Hepatocyte (in vitro differentiated cells): ENCODE results near the gene FMN1. TPM values are rescaled to one million over a fixed set of nuclear protein-coding genes. Genes with fewer than 3 reads are reported as not detected.

Experiments
- DNase-seq: peaks from one replicate; pipeline ENCODE4 v3.0.0-alpha.2; 2016; ENCODE audit warnings: low spot score
- H2AFZ ChIP-seq: fragments of 200-600 bp; sonication (generic); 2 replicates; pipeline ENCODE4 v1.6.0; 2016; ENCODE audit warnings: antibody characterized with exemption, mild to moderate bottlenecking
- H3K27ac ChIP-seq: fragments of 200-600 bp; sonication (generic); 2 replicates; pipeline ENCODE4 v1.5.1; 2016; ENCODE audit warnings: mild to moderate bottlenecking
- H3K27me3 ChIP-seq: fragments of 200-600 bp; sonication (generic); 2 replicates; pipeline ENCODE4 v1.6.1; 2016
- H3K36me3 ChIP-seq: fragments of 200-600 bp; sonication (generic); replicated peaks from 2 replicates; pipeline ENCODE4 v1.5.1; 2016; ENCODE audit warnings: low read depth; ENCODE audit not compliant: insufficient read depth
- H3K4me1 ChIP-seq: fragments of 200-600 bp; sonication (generic); 2 replicates; pipeline ENCODE4 v1.5.1; 2016; ENCODE audit warnings: mild to moderate bottlenecking, moderate library complexity; ENCODE audit not compliant: insufficient read depth
- H3K4me2 ChIP-seq: fragments of 200-600 bp; sonication (generic); 2 replicates; pipeline ENCODE4 v1.6.0; 2016
- H3K4me3 ChIP-seq: fragments of 200-600 bp; sonication (generic); 2 replicates; pipeline ENCODE4 v1.5.1; 2016; ENCODE audit warnings: mild to moderate bottlenecking
- H3K79me2 ChIP-seq: fragments of 200-600 bp; sonication (generic); 2 replicates; pipeline ENCODE4 v1.6.0; 2017; ENCODE audit warnings: mild to moderate bottlenecking
- H3K9me2 ChIP-seq: fragments of 200-600 bp; sonication (generic); replicated peaks from 2 replicates; pipeline ENCODE4 v1.6.0; 2017; ENCODE audit warnings: mild to moderate bottlenecking; ENCODE audit not compliant: insufficient read depth
- H3K9me3 ChIP-seq: fragments of 200-600 bp; sonication (generic); 2 replicates; pipeline ENCODE4 v1.5.1; 2016; ENCODE audit warnings: low read depth, mild to moderate bottlenecking
- H4K20me1 ChIP-seq: fragments of 200-600 bp; sonication (generic); 2 replicates; pipeline ENCODE4 v1.6.0; 2016; ENCODE audit warnings: mild to moderate bottlenecking; ENCODE audit not compliant: insufficient read depth, poor library complexity, severe bottlenecking
- EZH2 ChIP-seq: fragments of 200-600 bp; sonication (generic); IDR thresholded peaks from 2 replicates; pipeline ENCODE4 v1.6.1; 2016; ENCODE audit warnings: antibody characterized with exemption, mild to moderate bottlenecking, borderline replicate concordance
- EZH2phosphoT487 ChIP-seq: fragments of 200-600 bp; sonication (generic); IDR thresholded peaks from one replicate; pipeline ENCODE4 v1.6.1; 2018; ENCODE audit warnings: antibody characterized with exemption, mild to moderate bottlenecking, low read depth, moderate library complexity; ENCODE audit not compliant: unreplicated experiment, severe bottlenecking
- WGBS: methylation state at CpG from one replicate; pipeline ENCODE4 v1.1.6; 2016; ENCODE audit warnings: low lambda C conversion rate; ENCODE audit errors: missing lambda C conversion rate; 5-methylcytosine and 5-hydroxymethylcytosine counted together
- polyA plus RNA-seq: library from polyadenylated mRNA; unstranded; fragments of >200 nt; fragmentation: Nextera tagmentation; extraction: Ambion mirVana; gene quantifications from 2 replicates; pipeline ENCODE4 v1.2.1, GENCODE V29; 2016
- total RNA-seq: library from RNA; depleted of rRNA; stranded (reverse); fragments of >200 nt; gene quantifications from 2 replicates; pipeline ENCODE4 v1.2.3, GENCODE V29; 2014
- TF ChIP-seq, protein P1 (sequence below): fragments of 200-600 bp; sonication (generic); IDR thresholded peaks from 2 replicates; pipeline ENCODE4 v1.5.1; 2016; ENCODE audit warnings: antibody characterized with exemption, mild to moderate bottlenecking; ENCODE audit not compliant: poor library complexity

FMN1 gene
- total and polyA plus RNA-seq, 2 experiments from 2014 or later = 0.07 to 0.70 TPM

DNA sequence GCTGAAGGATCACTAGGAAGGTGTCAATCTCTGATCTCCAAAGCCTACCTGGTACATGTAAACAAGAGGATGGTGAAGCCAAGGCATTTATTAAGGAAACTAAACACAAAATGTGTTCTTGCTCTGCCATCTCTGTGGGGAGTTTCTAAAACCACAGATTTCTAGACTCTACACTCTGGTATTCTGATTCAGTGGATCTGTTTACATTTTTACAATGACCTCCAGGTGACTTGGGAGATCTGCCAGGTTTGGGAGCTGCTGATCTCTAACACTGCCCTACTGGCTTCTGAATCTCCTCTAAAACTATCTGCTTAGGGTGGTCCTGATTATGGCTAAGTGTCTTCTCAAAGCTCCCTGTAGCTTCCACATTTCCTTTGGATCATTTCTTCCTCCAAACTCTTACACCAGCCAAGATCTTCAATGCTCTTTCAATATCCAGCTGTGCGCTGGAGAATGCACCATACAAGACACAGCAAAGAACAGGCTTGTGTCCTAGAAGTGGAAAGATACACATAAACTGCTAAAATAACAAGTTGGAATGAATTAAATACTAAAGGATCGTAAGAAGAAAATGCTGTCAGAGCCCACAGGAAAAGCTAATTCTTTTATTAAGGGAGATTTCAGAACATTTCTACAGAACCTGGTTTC lies 404.0 kb downstream of the FMN1 start:
- 94% methylated on average over 2 of the region's 2 CpGs for WGBS
- Histone ChIP-seq H3K4me1 (no peaks in the 10 kb centered on the region), H3K4me3 (no peak overlapping the region), H3K79me2 (no peaks in the 10 kb centered on the region), H2AFZ (no peak overlapping the region), H3K4me2 (no peak overlapping the region), H3K36me3 (no peaks in the 10 kb centered on the region), H4K20me1 (no peaks in the 10 kb centered on the region), H3K27ac (no peak overlapping the region), H3K9me2 (no peaks in the 10 kb centered on the region), H3K9me3 (no peaks in the 10 kb centered on the region), H3K27me3 (no peaks in the 10 kb centered on the region)
- TF ChIP-seq, protein P1, sequence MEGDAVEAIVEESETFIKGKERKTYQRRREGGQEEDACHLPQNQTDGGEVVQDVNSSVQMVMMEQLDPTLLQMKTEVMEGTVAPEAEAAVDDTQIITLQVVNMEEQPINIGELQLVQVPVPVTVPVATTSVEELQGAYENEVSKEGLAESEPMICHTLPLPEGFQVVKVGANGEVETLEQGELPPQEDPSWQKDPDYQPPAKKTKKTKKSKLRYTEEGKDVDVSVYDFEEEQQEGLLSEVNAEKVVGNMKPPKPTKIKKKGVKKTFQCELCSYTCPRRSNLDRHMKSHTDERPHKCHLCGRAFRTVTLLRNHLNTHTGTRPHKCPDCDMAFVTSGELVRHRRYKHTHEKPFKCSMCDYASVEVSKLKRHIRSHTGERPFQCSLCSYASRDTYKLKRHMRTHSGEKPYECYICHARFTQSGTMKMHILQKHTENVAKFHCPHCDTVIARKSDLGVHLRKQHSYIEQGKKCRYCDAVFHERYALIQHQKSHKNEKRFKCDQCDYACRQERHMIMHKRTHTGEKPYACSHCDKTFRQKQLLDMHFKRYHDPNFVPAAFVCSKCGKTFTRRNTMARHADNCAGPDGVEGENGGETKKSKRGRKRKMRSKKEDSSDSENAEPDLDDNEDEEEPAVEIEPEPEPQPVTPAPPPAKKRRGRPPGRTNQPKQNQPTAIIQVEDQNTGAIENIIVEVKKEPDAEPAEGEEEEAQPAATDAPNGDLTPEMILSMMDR = no peak
- no peak for TF ChIP-seq EZH2phosphoT487
- TF ChIP-seq EZH2 = no peak
- no peak for DNase-seq

DNA sequence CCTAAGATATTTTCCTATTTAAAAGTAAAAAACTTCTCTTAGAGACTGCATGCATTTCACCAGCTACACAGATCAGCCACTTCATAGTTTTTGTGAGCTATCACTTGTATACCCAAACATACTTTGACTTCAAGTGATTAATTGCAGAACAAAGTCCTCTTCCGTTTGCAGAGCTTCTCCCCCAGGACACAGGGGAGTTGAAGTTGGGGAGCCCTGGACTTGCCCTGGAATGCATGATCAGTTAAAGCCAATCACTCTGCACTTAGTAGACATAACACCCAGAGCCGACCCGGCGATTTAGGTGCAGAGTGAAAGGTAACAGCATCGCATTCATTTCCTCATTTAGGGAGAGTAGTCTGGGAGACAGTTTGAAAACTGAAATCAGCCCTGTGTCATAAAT lies 406.6 kb downstream of the FMN1 start:
- H3K9me3 ChIP-seq = no peaks in the 10 kb centered on the region
- no peaks in the 10 kb centered on the region for H4K20me1 ChIP-seq
- H3K9me2 ChIP-seq = no peaks in the 10 kb centered on the region
- H2AFZ ChIP-seq = no peak overlapping the region
- H3K4me3 ChIP-seq = no peak overlapping the region
- no peaks in the 10 kb centered on the region for H3K4me1 ChIP-seq
- WGBS = 80% methylated on average over 5 of the region's 5 CpGs
- H3K27me3 ChIP-seq = no peaks in the 10 kb centered on the region
- no peak overlapping the region for H3K4me2 ChIP-seq
- no peak for DNase-seq
- no peaks in the 10 kb centered on the region for H3K36me3 ChIP-seq
- no peak for TF ChIP-seq EZH2
- TF ChIP-seq, protein P1 = no peak
- TF ChIP-seq EZH2phosphoT487 = no peak
- H3K27ac ChIP-seq = no peak overlapping the region
- no peaks in the 10 kb centered on the region for H3K79me2 ChIP-seq

DNA sequence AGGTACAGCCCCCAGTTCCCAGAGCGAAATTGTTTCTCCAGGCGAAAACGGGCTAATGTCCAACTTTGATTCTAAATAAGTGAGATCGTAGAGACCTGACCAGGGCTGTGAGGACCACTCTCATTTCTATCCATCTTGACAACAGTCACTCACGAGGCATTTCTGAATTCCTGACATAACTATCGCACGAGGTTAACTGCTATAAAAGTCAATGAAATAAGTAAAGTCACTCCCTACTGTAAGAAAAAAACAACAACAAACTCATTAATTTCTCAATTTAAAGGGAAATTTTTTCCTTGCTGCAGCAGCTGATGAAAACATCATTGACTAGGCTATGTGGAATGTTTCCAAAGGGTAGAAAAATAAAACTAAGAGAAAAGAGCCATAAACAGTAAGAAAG lies 407.6 kb downstream of the FMN1 start:
- Histone ChIP-seq H3K27me3 (no peaks in the 10 kb centered on the region), H3K4me1 (no peaks in the 10 kb centered on the region), H4K20me1 (no peaks in the 10 kb centered on the region), H3K9me3 (no peaks in the 10 kb centered on the region), H3K27ac (no peak overlapping the region), H3K4me3 (no peak overlapping the region), H3K79me2 (no peaks in the 10 kb centered on the region), H3K9me2 (no peaks in the 10 kb centered on the region), H2AFZ (no peak overlapping the region), H3K4me2 (no peak overlapping the region), H3K36me3 (no peaks in the 10 kb centered on the region)
- DNase-seq = no peak
- TF ChIP-seq EZH2phosphoT487 = no peak
- no peak for TF ChIP-seq EZH2
- TF ChIP-seq, protein P1 = no peak
- WGBS = 88% methylated on average over 7 of the region's 7 CpGs
